HuH-7.5 (cell line): ENCODE results near the gene SYT1.

Experiments used
- DNase-seq: peaks from one replicate; pipeline ENCODE4 v3.0.0; 2011; ENCODE audit warnings: low spot score

SYT1 gene

DNA sequence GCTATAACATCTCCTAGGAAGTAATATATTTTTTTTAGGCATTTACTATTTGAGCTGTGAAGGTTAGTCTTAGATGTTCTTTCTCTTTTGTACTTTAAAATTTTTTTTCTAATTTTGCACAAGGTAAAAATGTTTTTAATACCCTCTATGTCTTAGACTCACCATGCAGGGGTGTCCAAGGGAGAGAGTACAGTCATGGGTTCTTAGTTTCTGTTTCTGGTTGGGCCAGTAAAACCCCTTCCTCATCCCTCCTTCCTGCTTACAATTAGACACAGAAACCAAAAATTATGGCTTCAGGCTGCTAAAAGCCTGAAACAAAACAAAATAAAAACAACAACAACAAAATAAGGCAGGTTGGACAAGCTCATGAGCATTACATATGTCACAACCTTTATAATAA is 193.0 kb downstream of the SYT1 start:
- DNase-seq: no peak

DNA sequence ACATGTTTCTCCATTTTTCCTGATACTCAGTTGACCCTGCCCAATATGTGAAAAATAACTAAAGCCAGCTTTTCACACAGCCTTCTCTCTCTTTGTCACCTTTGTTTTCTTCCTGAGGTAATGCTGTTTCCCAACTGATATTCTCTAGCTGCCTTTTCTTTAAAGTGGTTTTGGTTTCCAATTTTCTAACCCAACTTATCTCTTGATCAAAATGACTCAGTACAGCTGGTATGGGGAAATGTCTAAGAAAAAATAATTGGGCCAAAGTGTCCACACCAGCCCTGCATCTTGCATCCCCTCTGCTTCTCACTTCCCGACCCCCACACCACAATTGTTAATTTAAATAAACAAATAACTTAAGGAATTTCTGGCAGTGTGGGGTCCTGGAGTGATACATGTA is 193.8 kb downstream of the SYT1 start:
- no peak for DNase-seq

DNA sequence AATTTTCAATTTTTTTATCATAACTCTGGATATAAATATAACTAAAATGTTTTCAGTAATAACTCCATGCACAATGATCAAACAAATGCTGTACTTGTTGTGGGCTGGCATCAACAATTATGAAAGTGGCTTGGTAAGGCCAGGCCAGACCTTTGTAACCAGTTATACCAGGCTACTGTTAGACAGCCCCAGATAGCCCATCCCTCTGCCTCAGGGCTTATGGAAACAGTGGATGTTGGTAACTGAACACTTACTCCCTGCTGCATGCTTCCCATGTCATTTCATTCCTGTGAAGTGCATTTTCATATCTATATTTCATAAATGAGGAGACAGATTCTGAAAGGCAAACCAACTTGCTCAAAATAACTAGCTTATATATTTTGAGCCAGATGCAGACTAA is 195.0 kb downstream of the SYT1 start:
- DNase-seq: no peak

DNA sequence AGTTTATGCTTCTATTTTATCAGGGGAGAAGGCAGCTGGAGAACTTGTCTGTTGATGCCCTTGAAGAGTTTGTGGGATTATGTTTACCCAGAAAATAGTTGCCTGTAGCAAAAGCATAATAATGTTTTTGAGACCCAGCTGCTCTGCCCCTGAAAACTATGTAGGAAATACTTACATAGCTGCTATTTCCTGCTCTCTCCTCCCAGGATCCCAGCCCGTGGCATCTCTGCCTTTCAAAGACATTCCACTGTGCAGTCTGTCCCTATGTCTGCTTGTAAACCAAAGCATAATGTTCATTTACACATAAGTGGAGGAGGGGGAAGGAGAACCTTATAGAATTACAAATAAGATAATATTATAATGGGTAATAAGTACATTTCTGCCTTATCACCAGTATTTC is 198.7 kb downstream of the SYT1 start:
- DNase-seq: no peak

DNA sequence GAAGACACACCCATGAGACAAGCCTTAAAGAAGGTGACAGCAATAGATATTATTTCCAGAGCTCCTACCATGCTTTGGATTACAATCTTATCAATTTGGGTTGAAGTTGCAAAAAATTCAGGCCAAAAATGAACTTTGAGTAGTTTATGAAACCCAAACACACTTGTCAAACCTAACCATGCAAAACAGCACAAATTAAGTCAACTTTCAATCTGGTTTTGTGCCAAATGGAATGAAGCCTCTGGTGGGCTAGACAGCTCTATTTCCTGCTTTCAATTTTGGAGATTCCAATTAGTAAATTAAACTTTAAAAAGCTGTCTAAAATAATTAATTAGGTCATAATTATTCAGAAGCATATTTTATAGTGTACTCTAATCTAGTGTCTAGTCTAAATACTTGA is 203.4 kb downstream of the SYT1 start:
- DNase-seq: no peak

DNA sequence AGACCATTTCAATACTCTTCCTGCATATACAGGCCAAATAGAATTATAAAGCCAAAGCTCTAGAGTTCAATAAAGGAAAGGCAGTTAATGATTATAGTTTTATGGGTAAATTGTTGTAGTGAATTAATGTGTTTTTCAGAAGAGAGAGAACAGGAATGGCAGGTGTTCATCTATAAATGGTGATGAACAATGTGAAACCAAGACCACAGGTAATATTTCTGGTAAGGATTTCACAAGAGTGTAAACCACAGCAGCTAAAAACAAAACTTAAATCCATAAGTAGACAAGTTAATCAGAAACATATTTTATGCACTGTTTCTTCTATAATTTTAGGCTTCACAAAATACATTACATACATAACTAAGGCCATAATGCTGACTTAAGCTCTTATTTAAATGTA is 204.4 kb downstream of the SYT1 start:
- DNase-seq: no peak

DNA sequence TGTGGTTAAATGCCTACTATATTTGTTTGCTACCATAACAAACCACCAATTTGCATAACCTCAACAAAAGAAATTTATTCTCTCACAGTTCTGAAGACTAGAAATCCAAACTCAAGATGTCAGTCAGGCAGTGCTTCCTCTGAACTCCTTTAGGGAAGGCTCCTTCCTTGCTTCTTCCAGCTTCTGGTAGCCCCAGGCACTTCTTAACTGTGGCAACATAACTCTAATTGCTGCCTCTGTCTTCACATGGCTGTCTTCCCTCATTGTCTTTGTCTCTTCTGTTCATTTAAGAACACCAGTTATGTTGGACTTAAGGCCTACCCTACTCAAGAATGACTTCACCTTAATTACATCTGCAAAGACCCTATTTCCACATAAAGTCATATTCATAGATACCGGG is 206.9 kb downstream of the SYT1 start:
- no peak for DNase-seq

DNA sequence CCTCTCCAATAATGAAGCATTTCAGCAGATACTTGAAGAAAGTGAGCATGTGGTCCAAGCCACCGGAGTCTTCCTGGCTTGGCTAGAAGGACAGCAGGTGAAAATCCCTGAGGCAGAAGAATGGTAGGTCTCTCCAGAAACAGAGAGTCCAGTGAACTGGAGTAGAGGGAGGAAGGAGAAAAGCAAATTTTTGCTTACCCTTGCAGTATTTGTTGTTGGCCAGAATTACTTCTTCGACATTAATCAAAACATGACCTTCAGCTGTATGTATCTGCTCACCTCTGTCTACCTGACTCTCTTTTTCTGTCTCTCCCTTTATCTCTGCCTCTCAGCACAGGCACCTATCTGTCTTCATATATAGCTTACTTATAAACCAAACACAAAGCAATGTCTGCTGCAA is 208.9 kb downstream of the SYT1 start:
- no peak for DNase-seq

DNA sequence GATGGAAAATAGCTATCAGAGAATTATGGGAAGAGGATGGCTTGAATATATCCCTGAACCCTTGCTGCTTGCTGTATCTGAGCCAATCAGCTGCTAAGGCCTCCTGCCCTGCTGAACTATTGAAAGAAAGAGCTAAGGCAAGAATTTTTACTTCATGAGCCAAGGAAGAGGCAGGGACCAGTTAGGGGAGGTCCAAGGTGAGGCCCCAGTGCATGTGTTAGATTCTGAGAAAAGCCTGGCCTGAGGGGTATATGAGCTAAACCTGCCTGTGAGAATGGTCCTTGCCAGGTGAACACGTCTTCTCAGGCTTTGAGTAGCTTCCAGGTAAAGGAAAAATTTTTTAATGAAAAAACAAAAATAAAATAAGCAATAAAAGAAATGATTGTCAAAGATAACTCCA is 218.0 kb downstream of the SYT1 start:
- DNase-seq: no peak

DNA sequence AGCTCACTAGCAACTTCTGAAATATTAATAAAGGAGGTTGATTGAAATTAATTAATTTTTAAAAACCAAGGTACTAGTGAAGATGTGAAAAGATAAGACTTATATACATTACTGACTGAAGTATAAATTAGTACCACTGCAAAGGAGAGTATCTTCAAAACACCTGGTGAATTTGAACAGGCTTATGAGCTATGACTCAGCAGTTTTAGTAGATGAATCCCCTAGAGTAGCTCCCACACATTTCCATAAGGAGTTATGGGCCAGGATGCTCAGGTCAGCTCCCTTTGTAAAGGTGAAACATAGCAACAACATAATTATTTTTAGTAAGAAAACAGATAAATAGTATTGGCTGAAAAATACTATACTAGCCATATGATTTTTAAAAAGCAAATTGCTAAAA is 218.6 kb downstream of the SYT1 start:
- DNase-seq: no peak

DNA sequence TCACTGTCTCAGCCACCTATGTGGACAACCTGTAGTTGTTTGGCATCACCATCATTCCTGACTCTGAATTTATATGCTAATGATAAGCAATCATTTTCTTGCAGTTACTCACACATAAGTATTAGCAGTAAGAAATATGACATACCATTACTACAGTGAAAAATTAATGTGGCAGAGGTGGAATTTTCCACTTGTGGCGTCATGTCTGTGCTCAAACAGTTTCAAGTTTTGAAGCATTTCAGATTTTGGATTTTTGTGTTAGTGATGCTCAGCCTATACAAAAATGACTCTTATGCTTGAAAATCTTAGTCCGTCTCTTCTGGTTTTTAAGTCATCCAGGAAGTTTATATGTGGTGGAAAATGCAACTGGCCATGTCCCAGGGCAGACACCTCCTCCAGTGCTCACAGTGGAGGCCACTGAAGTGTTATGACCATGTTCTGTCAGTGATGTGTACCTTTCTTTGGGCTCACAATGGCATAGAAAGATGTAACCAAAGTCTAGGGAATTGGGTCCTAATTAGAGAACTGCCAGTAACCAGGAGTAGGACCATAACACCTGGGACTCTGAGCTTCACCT is 220.6 kb downstream of the SYT1 start:
- no peak for DNase-seq

DNA sequence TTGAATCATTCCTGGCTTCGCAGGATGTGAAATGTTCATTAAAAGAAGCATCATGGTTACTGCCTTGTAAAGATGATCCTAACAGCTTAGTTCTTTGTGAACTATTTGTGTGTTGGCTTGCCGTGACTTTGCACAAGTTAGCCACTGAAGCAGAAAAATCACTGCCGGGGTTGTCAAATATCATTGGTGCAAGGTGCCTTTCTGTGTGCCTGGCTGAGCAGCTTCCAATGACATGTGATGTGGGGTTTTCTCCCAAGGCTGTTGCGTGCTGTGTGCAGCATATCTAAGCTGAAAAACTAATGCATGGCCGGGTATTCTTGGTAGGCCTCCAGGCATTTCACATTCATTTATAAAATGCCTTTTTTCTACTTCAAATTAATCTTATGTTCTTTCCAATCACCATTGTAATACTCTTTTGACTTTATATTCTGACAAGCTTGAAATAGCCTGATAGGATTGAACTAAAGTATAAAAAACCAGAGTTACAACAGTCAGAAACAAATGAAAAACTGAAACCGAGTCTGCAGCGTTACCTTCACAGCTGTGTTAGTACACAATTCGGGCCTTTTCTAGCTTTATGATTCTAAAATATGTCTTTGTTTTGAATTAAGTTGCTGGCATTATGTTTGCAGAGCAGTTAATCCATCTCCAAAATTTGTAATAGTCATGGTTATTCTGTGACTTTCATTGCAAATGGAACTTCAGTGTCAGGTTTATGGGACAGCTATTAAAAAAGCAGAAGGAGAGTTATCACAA is 222.1 kb downstream of the SYT1 start:
- DNase-seq: no peak

DNA sequence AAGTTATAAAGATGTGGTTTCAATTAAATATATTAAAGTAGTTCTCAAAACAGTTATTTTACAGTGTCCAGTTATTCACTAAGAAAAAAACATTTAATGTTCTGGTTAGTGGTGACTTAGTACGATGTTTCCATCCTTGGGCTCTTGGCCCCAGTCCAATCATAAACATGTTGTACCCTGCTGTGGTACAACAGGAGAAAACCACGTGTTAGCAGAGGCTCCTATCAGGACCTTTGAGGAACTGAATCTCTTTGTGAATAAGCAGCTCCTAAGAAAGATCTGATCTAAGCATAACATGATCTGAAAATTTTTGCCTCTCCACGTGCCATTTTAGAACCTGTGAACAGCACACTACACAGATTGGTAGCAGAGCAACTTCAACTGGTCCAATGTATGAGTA is 234.0 kb downstream of the SYT1 start:
- DNase-seq: no peak

DNA sequence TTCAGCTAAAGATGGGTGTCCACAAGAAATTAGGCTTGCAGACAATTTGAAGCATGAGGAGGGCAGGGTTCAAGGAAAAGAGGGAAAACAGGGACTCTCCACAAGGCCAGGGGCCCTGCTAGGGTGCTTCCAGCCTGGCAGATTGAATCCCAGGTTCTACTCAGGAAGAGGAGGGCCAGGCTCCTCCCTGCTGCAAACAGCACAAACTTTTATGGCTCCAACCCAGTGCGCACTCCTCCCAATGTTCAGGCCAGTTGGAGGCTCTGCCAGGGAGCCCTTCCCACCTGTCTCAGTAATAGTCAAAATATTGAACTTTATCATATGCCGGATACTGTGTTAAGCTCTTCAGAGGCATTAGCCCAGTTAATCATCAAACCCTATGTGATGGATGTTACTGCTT is 244.4 kb downstream of the SYT1 start:
- no peak for DNase-seq

DNA sequence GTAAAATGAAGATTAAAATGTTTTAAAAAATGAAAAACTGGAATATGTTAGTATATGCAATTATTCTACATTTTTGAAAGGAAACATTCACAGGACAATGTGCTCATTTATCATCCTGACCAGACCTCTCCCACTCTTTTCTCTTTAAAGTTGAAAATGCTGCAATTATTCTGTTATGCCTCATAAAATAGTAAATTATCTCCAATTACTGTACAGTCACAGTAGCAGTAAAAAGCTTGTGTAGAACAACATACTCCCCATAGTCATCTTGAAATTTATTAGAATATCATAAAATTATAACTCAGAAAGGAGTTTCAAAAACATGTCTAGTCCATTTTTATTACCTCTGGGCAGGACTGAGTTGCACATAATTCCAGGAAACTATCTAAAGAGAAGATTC is 250.3 kb downstream of the SYT1 start:
- DNase-seq: no peak

DNA sequence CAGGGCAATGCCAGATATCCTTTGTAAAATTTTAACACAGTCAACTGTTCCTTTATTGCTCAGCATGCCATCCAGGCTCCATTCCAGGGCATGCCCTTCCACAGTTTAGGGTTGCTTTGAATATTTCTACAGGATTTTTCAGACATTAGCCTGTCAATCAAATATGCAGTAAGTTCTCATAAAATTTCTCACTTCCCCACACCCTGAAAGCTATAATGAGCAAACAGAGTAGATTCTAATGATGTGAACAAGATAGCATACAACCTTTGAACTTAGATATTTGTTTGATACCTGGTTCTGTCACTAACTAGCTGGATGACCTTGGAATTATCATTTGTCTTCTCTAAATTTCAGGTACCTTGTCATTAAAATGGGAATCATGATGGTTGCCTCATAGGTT is 251.2 kb downstream of the SYT1 start:
- no peak for DNase-seq

DNA sequence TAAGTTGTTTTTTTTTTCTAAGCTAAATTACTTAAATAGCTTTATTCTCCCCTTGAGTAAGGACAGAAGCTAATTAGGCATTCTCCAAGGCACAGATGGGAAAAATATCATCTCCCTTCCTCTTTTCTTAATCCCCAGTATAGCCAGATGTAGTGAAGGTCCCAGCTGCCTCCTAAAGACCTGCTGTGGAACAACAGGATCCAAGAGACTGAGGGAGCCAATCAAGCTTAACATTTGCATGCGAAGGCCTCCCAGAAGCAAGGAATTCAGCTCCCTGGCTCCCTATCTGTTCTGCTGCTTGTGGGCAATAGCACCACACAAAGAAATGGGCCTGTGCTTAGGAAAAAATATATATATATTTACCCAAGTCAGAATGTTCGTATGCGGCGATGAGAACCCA is 255.2 kb downstream of the SYT1 start:
- no peak for DNase-seq

DNA sequence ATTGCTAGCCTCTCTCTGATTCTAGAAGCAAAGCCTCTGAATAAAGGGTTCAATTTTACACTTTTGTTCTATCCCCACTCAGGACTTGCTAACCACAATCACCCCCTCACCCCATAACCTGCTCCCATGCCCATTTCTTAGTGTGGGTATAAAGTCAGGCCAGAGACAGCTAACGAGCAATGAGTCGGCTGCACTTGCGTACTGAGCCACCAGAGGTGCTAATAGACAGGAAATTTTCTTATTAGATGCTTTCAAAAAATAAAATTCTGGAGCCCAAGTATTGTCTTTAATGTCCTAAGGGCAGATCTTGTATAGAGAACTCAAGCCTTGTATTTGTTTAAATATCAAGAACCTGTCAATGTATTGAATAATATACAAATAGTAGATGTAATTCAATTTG is 256.9 kb downstream of the SYT1 start:
- DNase-seq: no peak

DNA sequence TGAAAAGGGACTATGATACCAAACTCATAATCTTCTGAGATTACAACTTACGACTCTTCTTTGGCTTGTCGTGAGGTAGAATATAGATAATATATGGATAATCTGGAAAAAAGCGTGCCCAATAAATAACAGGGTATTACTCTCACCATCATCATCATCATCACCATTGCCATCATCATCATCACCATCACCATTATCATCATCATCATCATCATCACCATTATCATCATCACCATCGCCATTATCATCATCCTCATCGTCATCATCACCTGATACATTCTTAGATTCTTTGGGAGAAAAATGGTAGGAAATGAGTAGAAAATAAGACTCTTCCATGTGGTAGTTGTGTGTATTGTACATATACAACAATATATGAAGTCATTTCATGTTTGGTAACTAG is 259.8 kb downstream of the SYT1 start:
- no peak for DNase-seq

DNA sequence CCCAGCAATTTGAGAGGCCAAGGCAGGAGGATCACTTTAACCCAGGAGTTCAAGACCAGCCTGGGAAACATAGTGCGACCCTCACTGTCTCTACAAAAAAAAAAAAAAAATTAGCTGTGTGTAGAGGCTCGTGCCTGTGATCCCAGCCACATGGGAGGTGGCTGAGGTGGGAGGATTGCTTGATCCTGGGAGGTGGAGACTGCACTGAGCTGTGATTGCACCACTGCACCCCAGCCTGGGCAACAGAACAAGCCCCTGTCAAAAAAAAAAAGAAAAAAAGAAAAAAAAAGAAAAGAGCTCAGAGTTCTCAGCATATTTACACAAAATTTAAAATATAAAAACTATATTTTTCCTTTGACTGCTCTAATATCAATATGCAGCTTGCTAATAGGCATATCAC is 260.8 kb downstream of the SYT1 start:
- no peak for DNase-seq

DNA sequence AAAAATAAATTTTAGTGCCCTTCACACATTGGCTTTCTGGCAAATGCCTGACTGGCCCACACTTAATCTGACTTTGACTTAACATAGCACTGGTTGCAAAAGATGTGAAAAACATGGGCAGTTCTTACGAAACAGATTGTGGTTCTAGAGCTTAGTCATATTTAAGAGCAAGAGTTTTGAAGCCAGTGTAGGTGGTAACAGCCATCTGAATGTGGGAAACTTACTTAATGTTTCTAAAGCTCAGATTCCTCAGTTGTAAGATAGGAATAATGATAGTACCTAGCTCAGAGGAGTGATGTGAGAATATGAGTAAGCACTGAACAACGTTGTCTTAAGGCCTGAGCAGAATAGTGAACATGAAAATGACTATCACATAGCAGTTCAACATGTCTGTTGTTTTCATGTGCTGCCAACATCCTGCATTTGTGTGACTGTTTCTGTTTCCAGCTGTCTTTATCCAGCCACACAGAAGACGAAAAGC is 262.7 kb downstream of the SYT1 start:
- DNase-seq: no peak

DNA sequence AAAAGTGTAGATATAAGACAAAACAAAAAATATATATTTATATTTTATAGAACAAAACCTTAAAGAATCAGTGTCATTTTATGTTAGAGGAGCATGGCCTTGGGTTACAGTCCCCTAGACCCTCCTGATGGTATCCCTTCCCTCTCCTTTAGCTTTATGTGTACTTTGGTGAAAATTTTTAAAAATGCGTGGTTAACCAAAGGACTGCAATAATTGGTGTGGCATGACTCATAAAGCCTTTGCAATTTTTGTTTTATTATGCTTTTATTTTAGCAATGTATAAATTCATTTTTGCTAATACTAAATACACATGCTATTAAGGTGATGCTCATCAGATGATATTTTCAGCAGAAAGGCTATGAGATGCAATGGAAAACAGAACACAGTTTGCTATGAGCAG is 264.4 kb downstream of the SYT1 start:
- DNase-seq: no peak

DNA sequence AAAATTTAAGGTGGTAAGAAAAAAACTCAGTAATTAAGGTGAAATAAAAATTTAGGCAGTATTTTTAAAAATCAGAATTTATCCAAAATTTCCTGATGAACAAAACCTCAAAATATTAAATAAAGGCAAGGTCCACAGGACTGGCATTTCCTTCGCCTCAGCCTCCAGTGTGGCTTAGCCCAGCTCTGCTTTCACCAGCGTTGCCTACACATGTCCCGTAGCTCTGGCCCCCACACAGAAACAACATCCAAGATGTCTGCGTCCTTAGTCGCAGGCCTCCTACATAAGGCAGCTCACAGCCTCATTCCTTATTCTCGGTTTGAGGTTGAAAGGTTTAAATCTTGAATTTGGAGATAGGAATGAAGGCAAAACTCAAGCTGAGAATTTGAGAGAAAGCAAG is 274.3 kb downstream of the SYT1 start:
- DNase-seq: no peak

DNA sequence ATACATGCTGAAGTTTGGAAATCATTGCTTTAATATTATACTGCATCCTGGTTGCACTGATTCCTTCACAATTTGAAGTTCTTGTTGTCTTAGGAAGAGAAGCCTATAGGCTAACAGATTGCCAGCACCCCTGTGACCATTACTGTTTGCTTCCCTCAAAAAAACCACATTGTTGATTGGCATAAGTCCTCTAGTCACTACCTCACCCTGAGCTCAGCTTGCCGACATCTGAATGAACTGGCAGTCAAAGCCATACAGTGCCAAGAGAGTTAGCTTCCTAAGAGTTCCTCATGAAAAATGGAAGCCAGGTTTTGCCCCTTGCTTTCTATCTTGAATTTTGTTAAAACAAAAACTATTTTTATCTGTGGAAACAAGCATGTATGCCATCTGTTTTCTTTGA is 276.1 kb downstream of the SYT1 start:
- DNase-seq: no peak
